ENCODE data around the gene HAUS7.

The HAUS7 gene

DNA sequence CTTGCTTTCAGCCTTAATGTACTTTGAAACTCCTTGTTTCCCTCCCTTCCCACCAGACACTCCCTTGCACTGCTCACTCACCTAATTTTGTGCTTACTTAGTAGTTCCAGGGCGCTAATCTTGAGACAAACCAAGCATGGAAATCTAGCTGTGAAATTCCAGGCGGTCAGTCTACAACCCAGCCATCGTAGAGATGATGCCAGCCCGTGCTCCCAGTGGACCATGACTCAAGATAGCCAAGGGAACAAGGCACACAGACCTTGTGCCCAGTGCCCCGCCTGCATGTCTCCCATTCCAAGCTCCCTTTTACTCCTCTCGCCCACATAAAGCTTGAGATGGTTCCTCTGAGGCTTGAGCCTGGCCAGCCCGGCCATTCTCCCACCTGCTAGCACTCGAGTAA is 35.6 kb downstream of the HAUS7 start:
- TF ChIP-seq, protein P1, sequence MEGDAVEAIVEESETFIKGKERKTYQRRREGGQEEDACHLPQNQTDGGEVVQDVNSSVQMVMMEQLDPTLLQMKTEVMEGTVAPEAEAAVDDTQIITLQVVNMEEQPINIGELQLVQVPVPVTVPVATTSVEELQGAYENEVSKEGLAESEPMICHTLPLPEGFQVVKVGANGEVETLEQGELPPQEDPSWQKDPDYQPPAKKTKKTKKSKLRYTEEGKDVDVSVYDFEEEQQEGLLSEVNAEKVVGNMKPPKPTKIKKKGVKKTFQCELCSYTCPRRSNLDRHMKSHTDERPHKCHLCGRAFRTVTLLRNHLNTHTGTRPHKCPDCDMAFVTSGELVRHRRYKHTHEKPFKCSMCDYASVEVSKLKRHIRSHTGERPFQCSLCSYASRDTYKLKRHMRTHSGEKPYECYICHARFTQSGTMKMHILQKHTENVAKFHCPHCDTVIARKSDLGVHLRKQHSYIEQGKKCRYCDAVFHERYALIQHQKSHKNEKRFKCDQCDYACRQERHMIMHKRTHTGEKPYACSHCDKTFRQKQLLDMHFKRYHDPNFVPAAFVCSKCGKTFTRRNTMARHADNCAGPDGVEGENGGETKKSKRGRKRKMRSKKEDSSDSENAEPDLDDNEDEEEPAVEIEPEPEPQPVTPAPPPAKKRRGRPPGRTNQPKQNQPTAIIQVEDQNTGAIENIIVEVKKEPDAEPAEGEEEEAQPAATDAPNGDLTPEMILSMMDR (IDR thresholded peaks at IDR 0.05; ENCODE audit: low read length, missing control alignments) = no peak
- no peak for DNase-seq (ENCODE audit: low read depth)
- H3K4me3 ChIP-seq (replicated peaks; ENCODE audit: low read depth, low read length) = no peak overlapping the region

DNA sequence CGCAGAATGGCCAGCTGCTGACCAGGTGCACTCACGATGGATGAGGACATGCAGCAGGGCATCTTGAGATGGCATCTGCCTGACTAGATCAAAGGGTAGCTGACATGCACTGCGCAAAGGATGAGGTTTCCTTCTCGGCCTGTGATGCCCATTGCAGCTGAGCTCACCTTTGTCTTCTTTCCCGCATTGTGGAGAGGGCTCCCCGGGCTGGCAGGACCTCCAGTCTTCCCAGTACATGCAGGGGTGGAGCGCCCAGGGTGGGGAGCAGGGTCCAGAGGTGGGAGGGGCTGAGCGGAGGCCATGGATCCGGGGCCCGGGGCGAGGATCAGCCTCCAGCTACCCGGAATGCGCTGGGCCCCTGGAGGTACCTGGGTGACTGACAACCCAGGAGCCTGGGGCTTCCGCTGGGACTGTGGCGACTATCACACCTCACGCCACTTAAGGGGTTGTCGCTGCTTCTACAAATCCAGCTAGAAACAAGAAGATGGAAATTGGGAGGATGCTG is 36.5 kb downstream of the HAUS7 start:
- H3K4me3 ChIP-seq (replicated peaks; ENCODE audit: low read depth, low read length) = no peak overlapping the region
- no peak for DNase-seq (ENCODE audit: low read depth)
- TF ChIP-seq, protein P1 (IDR thresholded peaks at IDR 0.05; ENCODE audit: low read length, missing control alignments) = no peak

DNA sequence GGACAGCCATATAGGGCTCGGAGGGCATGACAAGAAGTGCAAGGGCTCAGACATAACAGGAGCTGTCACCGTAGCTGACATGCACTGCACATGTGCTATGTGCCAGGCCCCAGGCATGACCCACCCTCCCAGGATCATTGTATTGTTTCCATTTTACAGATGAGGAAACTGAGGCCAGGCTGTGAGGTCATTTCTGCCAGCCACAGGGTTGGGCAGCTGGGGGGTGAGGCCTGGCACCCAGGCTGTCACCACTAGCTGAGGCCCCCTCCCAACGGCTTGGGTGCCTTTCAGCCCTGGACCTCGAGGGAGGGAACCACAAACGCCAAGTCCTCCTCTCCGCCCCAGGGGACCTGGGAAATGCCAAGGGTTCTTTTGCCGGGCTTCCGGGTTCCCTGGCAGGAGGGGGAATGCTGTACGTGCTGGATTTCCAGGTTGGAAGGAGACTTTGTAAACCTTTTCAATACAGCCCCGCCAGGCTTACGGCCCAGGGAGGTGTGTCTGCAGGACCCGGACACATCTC is 37.2 kb downstream of the HAUS7 start:
- no peak for DNase-seq (ENCODE audit: low read depth)
- TF ChIP-seq, protein P1 (IDR thresholded peaks at IDR 0.05; ENCODE audit: low read length, missing control alignments) = no peak
- no peak overlapping the region for H3K4me3 ChIP-seq (replicated peaks; ENCODE audit: low read depth, low read length)

DNA sequence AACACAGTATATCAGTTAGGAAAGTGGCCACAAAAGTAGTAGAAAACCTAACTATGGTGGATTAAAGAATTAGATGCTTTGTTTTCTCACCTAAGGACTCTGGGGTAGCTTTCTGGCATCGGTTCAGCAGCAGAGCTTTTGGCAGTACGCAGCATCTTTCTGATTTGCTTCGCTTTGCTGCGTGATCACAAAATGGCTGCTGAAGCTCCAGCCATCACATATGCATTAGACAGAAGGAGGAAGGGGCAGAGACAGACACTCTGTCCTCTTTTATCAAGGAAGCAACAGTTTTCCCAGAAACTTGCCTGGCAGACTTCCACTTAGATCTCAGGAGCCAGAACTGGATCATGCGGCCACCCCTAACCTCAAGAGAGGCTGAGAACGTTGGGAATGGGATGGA is 39.6 kb downstream of the HAUS7 start:
- TF ChIP-seq, protein P1 (IDR thresholded peaks at IDR 0.05; ENCODE audit: low read length, missing control alignments) = no peak

DNA sequence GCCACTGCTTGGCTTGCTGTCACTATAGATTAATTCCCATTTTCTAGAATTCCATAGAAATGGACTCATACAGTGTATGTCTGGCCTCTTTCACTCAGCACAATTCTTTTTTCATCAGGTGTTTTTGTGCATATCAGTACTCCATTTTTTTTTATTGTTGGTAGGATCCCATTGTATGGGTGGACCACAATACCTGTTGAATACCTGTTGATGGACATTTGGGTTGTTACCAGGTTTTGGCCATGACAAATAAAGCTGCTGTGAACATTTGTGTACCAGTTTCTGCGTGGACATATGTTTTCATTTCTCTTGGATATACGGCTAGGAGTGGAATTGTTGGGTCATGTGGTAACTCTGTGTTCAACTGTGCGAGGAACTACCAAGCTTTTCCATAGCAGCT is 44.2 kb downstream of the HAUS7 start:
- TF ChIP-seq, protein P1 (IDR thresholded peaks at IDR 0.05; ENCODE audit: low read length, missing control alignments) = no peak
- H3K4me3 ChIP-seq (replicated peaks; ENCODE audit: low read depth, low read length) = no peak overlapping the region
- DNase-seq (ENCODE audit: low read depth) = no peak

More for the DNA sequence above, 39.6 kb downstream of the HAUS7 start:
- no peak for DNase-seq (ENCODE audit: low read depth)
- H3K4me3 ChIP-seq (replicated peaks; ENCODE audit: low read depth, low read length) = no peak overlapping the region

DNA sequence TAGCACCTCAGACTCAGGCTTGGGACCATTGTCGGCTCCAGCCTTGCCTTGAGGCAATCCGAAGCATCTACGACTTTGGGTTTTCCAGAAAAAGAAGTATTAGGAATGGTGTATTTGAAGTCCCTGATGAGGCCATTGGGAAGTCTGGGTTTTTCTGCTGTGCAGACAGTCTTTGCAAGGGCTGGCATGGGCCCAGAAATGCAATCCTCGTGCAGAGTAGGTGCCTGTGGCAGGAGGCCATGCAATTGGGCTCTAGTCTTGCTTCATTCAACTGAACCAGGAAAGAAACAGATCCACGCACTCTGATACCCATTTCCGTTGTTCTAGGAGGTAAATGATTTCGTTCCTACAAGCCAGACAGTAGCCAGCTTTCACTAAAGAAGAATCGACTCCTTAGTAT is 46.7 kb downstream of the HAUS7 start:
- H3K4me3 ChIP-seq (replicated peaks; ENCODE audit: low read depth, low read length) = no peak overlapping the region
- DNase-seq (ENCODE audit: low read depth) = no peak
- TF ChIP-seq, protein P1 (IDR thresholded peaks at IDR 0.05; ENCODE audit: low read length, missing control alignments) = no peak

DNA sequence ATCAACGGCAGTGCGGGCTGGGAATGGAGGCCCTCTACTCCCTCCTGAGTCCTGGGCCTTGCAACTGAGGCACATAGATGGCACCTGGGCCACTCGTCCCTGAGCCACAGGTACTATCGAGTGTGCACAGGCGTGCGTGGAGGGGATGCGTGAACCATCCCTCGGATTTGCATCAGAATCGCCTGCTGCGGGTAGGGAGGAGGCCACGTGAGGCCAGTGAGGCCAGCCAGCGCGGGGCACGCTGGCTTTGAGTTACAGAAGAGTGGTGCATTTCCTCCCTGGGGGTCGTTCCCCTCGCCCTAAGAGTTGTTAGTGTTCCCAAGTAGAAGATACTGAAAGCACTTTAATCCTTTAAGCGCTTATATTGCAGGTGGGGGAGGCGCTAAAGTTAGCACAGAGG is 48.5 kb downstream of the HAUS7 start:
- no peak for DNase-seq (ENCODE audit: low read depth)
- H3K4me3 ChIP-seq (replicated peaks; ENCODE audit: low read depth, low read length) = no peak overlapping the region
- TF ChIP-seq, protein P1 (IDR thresholded peaks at IDR 0.05; ENCODE audit: low read length, missing control alignments) = no peak

Measured in fibroblast of pulmonary artery (primary cell).